NCI-H2227 (cell line): Measurements from ENCODE around the gene GNAS.
"Not testable (repeated sequence)": the region's sequence is repeated elsewhere in the genome, so short reads cannot be mapped to it uniquely, and the experiment has no call there.

Experiments used
- DNase-seq: peaks from one replicate; lab custom pipeline; 2025; ENCODE audit not compliant: unreplicated experiment; lab: John Stamatoyannopoulos, UW

Gene GNAS

DNA sequence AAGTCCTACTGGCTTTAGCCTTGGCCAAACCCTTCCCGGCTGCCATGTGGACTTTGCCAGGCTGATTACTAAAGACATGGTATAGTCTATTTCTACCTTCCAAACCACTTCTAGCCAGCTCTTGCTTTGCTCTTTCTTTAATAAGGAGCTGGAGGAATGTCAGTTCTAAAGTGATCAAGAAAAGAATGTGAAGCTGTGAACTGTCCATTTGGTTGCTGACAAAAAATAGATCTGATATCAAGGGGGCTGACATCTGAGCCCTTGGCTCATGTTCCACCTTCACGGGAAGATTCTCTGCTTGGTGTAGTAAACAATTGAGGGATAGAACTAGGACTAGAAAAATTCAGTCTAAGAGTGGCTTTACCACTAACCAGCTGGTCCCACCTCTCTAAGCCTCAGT is 24.4 kb upstream of the GNAS start:
- DNase-seq: no peak

DNA sequence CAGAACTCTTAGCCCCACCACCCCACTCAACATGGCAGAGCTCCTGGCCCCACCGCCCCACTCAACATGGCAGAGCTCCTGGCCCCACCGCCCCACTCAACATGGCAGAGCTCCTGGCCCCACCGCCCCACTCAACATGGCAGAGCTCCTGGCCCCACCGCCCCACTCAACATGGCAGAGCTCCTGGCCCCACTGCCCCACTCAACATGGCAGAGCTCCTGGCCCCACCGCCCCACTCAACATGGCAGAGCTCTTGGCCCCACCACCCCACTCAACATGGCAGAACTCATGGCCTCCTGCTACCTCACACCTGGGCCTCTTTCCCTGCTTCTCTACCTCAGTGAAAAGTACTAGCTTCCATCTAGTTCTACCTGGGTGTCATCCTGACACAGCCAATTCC is 23.7 kb upstream of the GNAS start:
- not testable (repeated sequence) for DNase-seq

DNA sequence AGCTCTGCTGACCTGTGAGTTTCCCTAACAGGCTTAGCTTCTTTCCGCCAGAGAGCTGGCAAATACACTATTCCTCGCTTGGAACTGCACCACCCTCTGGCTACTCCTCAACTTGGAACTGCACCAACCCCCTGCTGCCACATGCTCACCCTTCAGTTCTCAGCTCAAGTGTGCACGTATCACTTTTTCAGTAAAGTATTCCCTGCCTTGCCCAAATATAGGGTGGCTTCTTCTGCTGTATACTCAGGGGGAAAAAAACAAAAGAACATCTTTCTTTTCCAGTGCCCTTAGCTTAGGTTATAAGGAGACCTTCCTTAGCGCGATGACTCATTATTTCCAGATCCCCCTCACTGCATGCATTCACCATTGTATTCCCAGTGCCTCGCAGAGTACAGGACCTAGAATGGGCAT is 23.0 kb upstream of the GNAS start:
- DNase-seq: no peak

DNA sequence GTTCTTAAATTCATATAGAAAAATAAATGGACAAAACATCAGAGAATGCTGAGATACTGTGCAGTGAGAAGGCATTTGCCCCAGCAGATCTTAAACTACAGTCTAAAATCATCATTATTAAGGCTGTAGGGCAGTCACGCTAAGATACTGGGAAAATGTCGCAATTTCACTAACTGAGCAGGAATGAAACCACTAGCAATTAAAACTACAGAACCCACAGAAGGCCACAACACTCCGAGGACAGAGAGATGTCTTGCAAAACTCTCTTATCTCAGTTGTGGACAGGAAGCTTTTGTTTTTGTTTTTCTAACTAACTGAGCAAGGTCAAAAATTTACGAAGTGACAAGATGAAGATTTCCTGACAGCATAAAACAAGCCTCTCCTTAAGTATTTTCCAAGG is 20.1 kb upstream of the GNAS start:
- no peak for DNase-seq

DNA sequence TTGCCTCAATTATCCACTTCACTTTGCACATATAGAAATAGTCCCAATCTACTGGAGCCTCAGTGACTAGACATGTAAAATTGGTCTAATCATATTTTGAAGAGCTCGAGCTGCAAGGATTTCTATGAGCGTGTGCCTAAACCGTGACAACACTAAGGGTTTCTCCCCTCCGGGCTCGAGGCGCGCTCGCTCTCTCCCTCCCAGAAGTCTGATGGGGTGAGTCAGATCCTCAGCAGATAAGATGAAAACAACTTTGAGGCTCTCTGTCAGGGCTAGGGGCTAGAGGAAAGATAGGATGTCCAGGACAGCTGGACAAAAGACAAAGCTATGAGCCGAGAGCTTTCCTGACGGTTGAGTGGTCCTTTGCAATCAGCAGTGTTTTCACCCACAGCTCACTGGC is 18.6 kb upstream of the GNAS start:
- DNase-seq: peak; percentile 45

DNA sequence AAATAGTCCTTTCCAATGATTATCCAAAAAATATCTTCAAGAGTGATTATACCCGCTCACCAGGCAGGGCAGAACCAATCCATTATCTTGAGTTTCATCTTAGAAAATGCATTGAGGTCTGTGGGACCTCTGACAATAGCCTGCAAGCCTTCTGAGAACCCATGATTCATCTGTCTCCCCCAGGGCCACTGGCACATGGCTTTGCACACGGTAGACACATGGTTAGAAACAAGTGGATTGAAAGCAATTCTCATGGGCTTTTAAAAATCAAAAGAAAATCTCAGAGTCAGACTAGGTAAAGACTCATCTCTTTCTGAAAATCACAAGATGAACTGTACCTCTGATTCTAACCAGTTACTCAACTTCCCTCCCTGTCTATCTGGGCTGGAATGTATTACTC is 17.3 kb upstream of the GNAS start:
- no peak for DNase-seq

DNA sequence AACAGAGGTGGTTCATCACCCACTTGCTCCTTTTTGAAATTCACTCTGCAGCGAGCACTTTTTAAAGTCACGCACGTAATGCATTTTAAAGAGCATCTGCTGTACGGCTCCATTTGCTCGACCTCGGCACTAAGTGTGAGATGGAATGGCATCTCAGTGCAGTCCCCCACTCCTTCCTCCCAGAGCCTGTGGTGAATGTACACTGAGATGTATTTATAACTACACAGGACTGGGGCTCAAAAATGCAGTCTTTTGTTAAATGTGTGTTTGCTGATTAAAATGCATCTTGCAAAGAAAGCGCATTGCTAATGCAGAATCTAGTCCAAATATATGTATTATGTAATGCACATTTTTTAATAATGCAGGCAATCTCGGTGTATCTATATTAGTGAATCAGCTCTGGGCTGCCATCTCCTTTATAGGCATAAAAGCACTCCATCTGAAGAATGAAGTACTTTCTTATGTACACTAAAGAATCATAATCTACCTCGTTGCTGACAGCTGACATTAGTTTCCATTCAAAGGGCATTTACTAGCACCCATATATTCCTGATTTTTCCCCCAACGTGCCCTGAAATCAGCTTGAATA is 15.8 kb upstream of the GNAS start:
- DNase-seq: no peak

DNA sequence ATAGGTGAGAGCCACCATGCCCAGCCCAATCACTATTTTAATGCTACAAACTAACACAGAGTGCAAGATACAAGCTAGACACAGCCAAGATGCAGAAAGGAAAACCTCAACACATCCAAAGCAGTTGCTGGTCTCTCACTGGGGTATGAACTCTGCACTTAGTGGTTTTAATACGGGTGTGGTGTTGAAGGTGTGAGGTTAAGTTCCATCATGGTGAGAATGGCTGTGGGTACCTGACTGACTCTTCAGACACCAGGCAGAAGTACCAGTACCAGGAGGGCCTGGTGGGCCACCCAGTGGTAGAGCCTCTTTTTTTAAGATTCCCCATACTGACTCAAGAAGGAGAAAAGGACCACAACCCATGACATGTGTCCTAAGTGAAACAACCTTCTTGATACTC is 14.8 kb upstream of the GNAS start:
- no peak for DNase-seq

DNA sequence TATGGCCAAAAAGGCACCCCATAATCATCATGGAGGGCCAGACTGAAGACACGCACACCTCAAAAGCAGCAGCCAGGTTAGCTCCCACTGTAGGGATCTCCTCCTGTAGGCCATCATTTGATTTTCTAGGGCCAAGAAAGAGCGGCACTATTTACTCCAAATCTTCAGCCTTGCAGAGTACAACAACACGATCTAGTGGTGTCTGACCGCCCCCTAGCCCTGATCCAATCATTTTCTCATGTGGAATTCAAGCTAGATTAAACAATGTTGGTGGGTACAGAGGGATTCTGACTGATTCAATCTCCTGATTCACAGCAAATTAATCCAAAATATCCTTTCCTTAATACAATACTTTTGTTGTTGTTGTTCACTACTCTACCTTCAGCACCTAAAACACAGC is 14.3 kb upstream of the GNAS start:
- DNase-seq: no peak

DNA sequence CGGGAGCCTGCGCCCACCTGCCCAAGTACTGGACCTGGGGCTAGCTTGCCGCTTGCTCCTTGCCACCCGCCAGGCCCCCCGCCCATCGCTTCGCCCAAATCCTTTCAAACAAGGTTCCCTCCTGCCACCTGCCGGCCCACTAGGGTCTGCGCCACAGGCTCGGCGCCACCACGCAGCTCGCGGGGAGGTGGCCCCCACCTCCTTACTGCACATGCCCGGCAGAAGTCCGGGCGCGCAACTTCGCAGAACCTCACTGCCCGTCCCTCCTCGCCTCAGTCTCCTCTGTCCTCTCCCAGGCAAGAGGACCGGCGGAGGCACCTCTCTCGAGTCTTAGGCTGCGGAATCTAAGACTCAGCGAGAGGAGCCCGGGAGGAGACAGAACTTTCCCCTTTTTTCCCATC is 13.0 kb upstream of the GNAS start:
- peak; percentile 11 for DNase-seq

DNA sequence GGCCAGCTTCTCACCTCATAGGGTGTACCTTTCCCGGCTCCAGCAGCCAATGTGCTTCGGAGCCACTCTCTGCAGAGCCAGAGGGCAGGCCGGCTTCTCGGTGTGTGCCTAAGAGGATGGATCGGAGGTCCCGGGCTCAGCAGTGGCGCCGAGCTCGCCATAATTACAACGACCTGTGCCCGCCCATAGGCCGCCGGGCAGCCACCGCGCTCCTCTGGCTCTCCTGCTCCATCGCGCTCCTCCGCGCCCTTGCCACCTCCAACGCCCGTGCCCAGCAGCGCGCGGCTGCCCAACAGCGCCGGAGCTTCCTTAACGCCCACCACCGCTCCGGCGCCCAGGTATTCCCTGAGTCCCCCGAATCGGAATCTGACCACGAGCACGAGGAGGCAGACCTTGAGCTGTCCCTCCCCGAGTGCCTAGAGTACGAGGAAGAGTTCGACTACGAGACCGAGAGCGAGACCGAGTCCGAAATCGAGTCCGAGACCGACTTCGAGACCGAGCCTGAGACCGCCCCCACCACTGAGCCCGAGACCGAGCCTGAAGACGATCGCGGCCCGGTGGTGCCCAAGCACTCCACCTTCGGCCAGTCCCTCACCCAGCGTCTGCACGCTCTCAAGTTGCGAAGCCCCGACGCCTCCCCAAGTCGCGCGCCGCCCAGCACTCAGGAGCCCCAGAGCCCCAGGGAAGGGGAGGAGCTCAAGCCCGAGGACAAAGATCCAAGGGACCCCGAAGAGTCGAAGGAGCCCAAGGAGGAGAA is 12.3 kb upstream of the GNAS start:
- no peak for DNase-seq

DNA sequence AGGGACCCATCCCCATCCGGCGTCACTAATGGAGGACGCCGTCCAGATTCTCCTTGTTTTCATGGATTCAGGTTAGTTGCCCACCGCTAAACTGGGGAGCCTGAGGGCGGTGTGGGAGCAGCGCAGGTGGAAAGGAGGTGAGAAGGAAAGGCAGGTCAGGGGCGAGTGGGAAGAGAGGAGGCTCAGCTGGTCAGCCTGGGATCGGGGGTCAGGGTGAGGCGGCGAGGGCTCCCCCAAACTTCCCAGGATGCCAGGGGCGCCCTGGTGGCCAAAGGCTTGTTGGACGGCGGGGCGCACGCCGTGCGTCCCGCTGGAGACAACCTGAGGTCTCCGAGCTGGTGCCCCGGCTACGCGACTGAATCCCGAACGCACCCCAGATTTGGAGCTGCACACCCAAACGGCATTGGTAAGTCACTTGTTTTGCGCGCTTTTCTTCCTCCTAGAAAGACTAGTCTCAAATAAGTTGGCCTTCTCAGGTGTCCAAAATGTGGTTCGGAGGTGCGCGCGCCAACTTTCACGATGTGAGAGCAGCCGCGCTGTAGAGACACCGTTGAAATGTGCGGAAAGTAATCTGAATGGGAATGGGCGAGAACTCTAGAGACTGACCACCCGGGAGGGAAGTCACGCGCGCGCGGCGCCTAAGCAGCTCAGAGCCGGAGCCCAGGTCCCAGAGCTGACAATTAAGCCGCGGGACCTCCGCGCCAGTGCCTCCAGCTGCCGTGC is 11.5 kb upstream of the GNAS start:
- DNase-seq: no peak

DNA sequence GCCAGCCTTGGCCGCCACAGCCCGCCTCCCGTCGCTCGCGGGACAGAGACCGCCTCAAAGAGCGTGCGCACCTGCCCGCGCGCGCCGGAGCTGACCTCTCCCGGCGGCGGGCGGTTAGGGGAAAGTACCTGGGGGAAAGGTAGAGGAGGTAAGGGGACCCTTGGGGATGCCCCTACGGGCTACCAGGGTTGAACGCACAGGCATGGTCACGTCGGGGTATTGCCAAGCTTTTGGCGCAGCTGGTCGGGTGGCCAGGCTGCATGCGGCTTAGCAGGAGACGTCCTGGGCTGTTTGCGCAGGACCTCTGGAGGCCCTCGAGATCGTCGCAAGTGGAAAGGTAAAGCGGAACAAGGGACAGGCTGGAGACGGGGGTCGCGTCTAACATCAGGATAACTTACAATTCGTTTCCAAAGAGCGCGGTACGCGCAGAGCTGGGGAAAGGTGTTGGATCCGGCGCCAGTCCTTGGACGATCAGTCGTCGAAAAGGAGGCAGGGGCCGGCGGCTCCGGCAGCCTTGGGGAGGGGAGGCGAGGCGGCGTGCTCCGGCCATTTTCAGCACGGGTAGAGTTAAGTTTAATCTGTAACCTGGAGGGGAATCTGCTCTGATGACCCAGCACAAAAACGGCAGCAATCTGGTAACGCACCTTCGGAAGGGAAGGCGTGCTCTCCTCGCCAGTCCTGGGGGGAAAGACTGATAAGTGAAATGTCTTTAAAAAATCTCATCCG is 10.8 kb upstream of the GNAS start:
- no peak for DNase-seq

DNA sequence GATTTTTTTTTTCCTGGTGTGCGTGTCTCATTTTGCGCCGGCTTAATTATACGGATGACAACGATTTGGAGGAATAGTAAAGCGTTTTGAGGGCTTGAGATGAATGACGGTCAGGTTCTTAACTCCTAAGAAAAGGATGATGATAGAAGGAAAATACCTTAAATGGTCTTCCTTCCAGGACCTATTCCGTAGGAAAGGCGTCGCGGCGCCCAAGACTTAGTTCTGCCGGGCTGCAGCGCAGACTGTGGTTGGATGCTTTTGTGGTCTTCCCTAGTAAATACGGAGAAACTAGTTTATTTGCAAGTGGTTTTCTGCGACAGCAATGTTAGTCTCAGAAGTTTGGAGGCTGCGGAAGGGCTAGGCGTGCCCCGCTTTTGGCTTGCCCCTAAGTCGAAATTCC is 10.2 kb upstream of the GNAS start:
- no peak for DNase-seq

DNA sequence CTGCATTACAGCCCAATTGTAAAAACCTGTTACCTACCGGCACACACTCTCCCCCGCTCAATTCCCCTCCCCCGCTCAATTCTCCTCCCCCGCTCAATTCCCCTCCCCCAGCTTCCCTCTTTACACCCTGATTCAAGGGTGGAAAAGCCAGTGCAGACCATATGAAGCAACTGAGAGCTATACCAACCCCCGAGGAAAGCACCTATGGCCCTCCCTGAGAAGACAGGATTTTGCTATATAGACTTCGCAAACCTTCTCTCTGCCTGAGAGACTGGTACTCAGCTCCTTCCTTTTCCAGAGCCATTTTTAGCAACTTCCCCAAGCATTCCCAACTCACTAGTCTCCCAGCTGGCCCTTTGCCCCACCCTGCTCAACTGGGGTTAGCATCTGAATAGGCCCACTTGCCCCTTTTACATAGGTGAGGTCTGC is 9.4 kb upstream of the GNAS start:
- DNase-seq: no peak

DNA sequence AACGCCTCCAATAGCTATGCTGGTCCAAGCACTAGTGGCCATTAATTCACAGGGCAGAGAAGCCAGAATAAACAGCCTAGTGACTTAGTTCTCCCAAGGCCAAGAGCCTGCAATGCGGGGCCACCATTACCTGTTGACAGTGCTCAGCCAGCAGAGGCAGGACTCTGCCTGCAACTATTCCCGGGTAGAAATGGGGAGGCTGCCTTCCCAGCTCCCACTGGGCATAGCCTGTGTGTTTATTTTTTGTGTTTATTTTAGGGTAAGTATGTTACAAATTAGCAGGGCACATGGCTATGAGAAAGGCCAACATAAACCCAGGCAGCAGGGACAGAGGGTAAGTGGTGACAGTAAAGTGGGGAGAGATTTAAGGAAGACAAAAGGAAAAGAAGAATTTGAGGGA is 6.8 kb upstream of the GNAS start:
- DNase-seq: no peak

DNA sequence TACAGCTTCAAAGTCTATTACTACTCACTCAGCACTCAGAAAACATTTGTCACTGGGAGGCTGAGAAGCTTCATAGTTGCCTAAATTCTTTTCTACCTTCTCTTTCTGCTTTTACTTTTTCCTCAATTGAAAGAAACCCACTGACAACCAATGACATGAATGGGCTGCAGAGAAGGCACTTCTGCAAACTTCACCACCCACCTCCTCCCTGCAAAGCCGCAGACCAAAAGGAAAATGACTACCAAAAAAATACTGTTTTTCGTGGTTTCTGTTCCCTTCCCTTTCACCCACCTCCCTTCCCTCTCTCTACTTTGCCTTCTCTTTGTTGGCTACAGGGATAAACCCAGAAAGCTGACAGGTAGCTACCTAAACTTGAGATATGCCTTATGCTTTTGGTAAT is 5.1 kb upstream of the GNAS start:
- no peak for DNase-seq

DNA sequence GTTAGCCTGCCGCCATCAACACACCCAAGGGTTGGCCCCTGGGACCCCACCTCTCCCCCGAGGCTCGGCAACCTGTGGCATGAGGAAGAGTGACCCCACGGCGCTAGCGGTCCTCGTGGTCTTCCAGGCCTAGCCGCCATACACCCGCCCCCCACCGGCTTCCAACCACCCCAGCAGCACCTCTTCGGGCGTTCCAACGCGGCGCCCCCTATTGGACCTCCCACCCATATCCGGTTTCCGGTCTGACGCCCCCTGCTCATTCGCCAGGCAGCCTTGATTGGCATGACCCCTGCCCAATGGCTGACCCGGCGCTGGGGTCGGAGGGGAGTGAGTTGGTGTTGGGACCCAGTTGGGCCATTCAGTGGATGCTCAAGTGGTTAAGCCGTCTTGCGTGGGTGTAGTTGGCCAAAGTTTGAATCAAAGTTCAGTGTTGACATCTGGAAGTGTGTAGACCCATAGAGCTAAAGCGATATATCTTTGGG is 1.8 kb upstream of the GNAS start, which contains the start of gene GNAS-AS1:
Gene GNAS-AS1, minus strand, starts transcription at position 210 of the 482 bp plus-strand sequence.
- DNase-seq: peak; percentile 94

DNA sequence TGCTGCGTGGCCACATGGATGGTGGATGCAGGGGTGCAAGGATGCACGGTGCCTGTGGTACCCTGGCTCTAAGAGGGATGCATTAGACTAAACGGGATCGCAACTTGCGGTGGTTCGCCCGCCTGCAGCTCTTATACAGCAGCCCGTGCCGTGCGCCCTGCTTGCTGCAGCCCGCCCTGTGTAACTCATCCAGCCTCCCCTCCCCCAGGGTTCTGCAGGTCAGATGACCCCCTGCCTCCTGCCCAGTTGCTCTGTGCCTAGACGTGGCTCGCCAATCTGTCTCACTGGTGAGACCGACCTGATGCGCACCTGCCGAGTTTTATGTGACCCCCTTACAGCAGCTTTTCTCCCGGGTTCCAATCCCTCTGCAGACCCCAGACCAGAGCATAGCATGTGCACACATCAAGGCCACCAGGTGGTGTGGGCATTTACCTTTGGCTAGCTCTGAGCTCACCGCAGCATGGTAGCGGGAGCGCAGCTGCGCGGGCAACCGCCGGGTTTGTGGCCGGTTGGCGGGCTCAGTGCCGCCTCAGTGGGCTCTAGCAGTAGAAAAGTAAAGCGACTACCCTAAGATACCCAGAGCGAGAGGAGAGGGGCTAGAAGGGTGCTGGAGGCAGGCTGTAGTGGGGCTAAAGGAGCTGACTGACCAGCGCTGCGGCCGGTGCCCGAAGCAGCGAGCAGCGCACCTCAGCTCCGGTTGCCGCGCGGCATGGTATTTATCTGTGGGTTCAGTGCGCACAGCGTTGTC is 1.1 kb upstream of the GNAS start:
- DNase-seq: no peak

DNA sequence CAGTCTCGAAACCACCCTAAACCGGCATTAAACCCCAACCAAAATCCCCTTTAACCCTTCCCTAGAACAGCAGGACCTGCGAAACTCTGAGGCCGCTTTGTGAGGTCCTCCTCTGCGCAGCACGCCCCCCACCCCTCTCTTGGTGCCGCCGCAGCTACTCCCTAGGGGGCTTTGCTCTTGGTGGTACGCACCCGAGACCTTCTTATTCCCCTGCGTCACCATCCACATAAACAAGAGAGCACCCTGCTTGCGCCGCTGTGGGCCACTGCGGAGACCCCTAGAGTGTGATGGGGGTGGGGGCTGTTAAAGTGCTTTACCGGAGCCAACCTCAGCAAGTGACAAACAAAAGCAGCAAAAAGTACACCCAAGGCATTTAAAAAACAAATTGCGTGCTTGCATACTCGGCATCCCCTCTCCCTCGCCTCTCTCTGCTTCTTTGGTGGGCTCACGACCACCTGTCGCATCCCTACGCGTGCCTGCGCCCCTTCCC is 502 bp upstream of the GNAS start:
- no peak for DNase-seq

DNA sequence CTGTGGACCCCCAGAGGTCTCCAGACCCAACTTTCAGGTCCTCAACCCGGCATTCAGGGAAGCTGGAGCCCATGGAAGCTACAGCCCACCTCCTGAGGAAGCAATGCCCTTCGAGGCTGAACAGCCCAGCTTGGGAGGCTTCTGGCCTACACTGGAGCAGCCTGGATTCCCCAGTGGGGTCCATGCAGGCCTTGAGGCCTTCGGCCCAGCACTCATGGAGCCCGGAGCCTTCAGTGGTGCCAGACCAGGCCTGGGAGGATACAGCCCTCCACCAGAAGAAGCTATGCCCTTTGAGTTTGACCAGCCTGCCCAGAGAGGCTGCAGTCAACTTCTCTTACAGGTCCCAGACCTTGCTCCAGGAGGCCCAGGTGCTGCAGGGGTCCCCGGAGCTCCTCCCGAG is 950 bp downstream of the GNAS start:
- no peak for DNase-seq
